Osteoblast (primary cell): ENCODE measurements around the gene DOK7. TPM values are rescaled to one million over a fixed set of nuclear protein-coding genes. Genes with fewer than 3 reads are reported as not detected.
"Not testable (repeated sequence)": the region's sequence is repeated elsewhere in the genome, so short reads cannot be mapped to it uniquely, and the experiment has no call there.

Source experiments
- DNase-seq: peaks from one replicate; pipeline ENCODE4 v3.0.0; 2011; ENCODE audit warnings: low spot score, mixed read lengths; ENCODE audit not compliant: insufficient read length; ENCODE audit errors: missing footprints
- H2AFZ ChIP-seq: 2 replicates; pipeline ENCODE4 v1.6.0; 2011; ENCODE audit warnings: mild to moderate bottlenecking, low read length
- H3K27ac ChIP-seq: 2 replicates; pipeline ENCODE4 v1.5.1; 2011; ENCODE audit warnings: mild to moderate bottlenecking, low read depth, low read length, moderate library complexity
- H3K27me3 ChIP-seq: 2 replicates; pipeline ENCODE4 v1.6.0; 2012; ENCODE audit warnings: mild to moderate bottlenecking, control low read depth, inconsistent platforms, low read length, moderate library complexity; ENCODE audit not compliant: insufficient read depth
- H3K36me3 ChIP-seq: 2 replicates; pipeline ENCODE4 v1.5.1; 2011; ENCODE audit warnings: mild to moderate bottlenecking, low read length, control low read depth, moderate library complexity; ENCODE audit not compliant: insufficient read depth
- H3K4me1 ChIP-seq: 2 replicates; pipeline ENCODE4 v1.5.1; 2011; ENCODE audit warnings: mild to moderate bottlenecking, low read length, control low read depth, moderate library complexity; ENCODE audit not compliant: insufficient read depth
- H3K4me2 ChIP-seq: 2 replicates; pipeline ENCODE4 v1.6.0; 2011; ENCODE audit warnings: mild to moderate bottlenecking, low read length; ENCODE audit not compliant: insufficient read depth
- H3K4me3 ChIP-seq: fragments of 200-600 bp; sonication (generic); 3 replicates; pipeline ENCODE4 v1.5.1; 2012; ENCODE audit warnings: mild to moderate bottlenecking, low read length, inconsistent platforms; ENCODE audit not compliant: insufficient read depth
- H3K79me2 ChIP-seq: 2 replicates; pipeline ENCODE4 v1.6.0; 2012; ENCODE audit warnings: mild to moderate bottlenecking, low read length, control low read depth, inconsistent platforms; ENCODE audit not compliant: insufficient read depth
- H3K9me3 ChIP-seq: 2 replicates; pipeline ENCODE4 v1.5.1; 2011; ENCODE audit warnings: low read depth, low read length, control low read depth
- H4K20me1 ChIP-seq: 2 replicates; pipeline ENCODE4 v1.6.0; 2012; ENCODE audit warnings: mild to moderate bottlenecking, low read length, control low read depth; ENCODE audit not compliant: insufficient read depth
- CTCF ChIP-seq: IDR thresholded peaks from 2 replicates; pipeline ENCODE4 v1.5.1; 2011; ENCODE audit warnings: mild to moderate bottlenecking, low read depth, low read length, moderate library complexity; ENCODE audit errors: extremely low read depth
- total RNA-seq: library from RNA; depleted of rRNA; stranded (reverse); fragments of >200 nt; gene quantifications from 2 replicates; pipeline ENCODE4 v1.2.3, GENCODE V29; 2012

DOK7 gene
- total RNA-seq, 1 donor = not detected

- no peak for TF ChIP-seq CTCF
- no peak overlapping the region for H2AFZ ChIP-seq
- H3K4me2 ChIP-seq = no peak overlapping the region
- DNase-seq = no peak
- no peaks in the 10 kb centered on the region for H3K4me1 ChIP-seq
- H3K36me3 ChIP-seq = peaks cover 45% of the 10 kb centered on the region
- H3K9me3 ChIP-seq = no peaks in the 10 kb centered on the region
- H4K20me1 ChIP-seq = peaks cover 9% of the 10 kb centered on the region
- H3K4me3 ChIP-seq = no peak overlapping the region
- no peaks in the 10 kb centered on the region for H3K79me2 ChIP-seq
- no peak overlapping the region for H3K27ac ChIP-seq
- no peaks in the 10 kb centered on the region for H3K27me3 ChIP-seq
Measured at GRCh38 chr4:3510481-3510880, 47.4 kb downstream of the DOK7 start.

DNA sequence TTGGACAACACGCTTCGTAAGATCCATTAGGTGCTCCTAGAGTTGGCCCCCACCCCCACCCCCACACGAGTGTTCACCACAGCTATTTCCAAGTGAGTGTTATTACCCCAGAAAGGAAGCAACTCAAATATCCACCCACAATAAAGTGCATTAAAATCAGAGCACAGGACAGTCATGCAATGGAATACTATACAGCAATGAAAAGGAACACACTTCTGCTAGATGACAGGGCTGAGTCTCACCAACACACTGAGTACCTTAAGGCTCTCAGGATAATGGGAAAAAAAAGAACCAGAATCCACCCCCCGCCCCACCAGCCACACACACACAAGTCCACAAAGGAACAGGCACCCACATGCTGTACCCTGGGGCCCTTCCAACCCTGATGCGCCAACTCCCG, 48.1 kb downstream of the DOK7 start:
- H3K4me3 ChIP-seq = no peak overlapping the region
- H3K36me3 ChIP-seq = peaks cover 50% of the 10 kb centered on the region
- no peaks in the 10 kb centered on the region for H3K4me1 ChIP-seq
- H3K27ac ChIP-seq = no peak overlapping the region
- H3K27me3 ChIP-seq = no peaks in the 10 kb centered on the region
- H4K20me1 ChIP-seq = peaks cover 9% of the 10 kb centered on the region
- H3K79me2 ChIP-seq = no peaks in the 10 kb centered on the region
- DNase-seq = no peak
- H3K4me2 ChIP-seq = no peak overlapping the region
- no peak overlapping the region for H2AFZ ChIP-seq
- TF ChIP-seq CTCF = no peak
- H3K9me3 ChIP-seq = no peaks in the 10 kb centered on the region

DNA sequence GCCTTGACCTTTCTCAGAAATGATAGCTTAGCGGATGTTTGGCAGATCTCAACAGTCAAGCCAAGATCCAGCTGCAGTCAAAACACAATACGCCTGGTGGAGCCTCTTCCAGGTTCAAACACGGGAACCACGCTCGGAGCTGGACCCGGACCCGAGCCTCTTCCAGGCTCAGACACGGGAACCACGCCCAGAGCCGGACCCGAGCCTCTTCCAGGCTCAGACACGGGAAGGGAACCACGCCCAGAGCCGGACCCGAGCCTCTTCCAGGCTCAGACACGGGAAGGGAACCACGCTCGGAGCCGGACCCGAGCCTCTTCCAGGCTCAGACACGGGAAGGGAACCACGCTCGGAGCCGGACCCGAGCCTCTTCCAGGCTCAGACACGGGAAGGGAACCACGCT, 48.5 kb downstream of the DOK7 start:
- not testable (repeated sequence) for H3K4me1 ChIP-seq, H3K79me2 ChIP-seq, H3K27ac ChIP-seq, H4K20me1 ChIP-seq, H3K9me3 ChIP-seq, DNase-seq, H2AFZ ChIP-seq, H3K4me2 ChIP-seq, H3K4me3 ChIP-seq, H3K27me3 ChIP-seq
- H3K36me3 ChIP-seq = peaks cover 54% of the 10 kb centered on the region

- no peaks in the 10 kb centered on the region for H3K4me1 ChIP-seq
- peaks cover 61% of the 10 kb centered on the region for H3K36me3 ChIP-seq
- H3K27me3 ChIP-seq = no peaks in the 10 kb centered on the region
- H3K4me2 ChIP-seq = no peak overlapping the region
- no peak overlapping the region for H3K4me3 ChIP-seq
- no peaks in the 10 kb centered on the region for H3K9me3 ChIP-seq
- no peak for DNase-seq
- no peaks in the 10 kb centered on the region for H3K79me2 ChIP-seq
- no peak for TF ChIP-seq CTCF
- no peak overlapping the region for H2AFZ ChIP-seq
- H4K20me1 ChIP-seq = peaks cover 7% of the 10 kb centered on the region
- H3K27ac ChIP-seq = no peak overlapping the region
Measured at GRCh38 chr4:3512279-3512678, 49.2 kb downstream of the DOK7 start.
